Fibroblast of skin of left biceps (primary cell): ENCODE results near the gene ZC3H15.
A peak's percentile ranks its signal among the peaks of the same experiment; 100 is the strongest.

Experiments
- DNase-seq, 2 experiments: peaks; one replicate each; pipeline ENCODE4 v3.0.0-alpha.2; 2013; ENCODE audit warnings: low read depth in 2 of 2

ZC3H15 gene

DNA sequence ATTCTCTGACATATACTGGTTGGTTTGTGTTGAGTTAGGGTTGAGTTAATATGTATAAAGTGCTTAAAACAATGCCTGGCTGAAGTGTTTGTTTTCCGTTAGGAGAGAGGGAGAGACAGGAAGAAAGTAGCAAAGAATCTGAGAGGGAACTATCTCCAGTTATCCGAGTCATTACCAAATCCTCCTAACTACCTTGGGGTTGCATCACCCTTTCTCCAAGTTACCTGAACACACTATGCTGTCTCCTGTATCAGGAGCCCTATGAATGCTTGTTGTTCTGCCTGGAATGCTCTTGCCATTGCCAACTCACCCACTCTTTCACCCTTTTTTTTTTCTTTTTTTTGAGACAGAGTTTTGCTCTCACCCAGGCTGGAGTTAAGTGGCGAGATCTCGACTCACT lies 55.9 kb downstream of the ZC3H15 start:
- no peak for DNase-seq

DNA sequence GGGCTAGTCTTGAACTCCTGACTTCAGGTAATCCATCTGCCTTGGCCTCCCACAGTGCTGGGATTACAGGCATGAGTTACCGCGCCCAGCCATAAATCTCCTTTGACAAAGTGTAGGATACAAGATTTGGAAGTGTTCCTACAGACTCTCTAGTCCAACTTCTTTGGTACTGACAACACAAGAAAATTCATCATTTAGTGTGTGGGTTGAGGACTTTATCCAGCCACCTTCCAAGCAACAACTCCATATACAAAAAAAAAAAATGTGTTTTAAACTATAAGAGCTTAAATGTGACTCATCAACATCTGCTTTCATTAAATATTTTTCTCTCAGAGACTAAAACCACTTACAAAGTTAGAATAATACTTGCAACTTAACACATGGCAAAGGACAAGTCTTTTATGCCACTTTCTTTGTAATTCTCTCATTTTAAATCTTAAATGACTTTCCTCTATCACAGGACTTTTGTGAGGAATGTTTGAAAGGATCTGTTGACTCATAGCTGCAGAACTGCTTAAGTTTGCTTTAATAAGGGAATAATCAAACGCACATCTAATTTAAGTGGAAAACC lies 57.6 kb downstream of the ZC3H15 start:
- DNase-seq: peak; percentile 80 to 83

DNA sequence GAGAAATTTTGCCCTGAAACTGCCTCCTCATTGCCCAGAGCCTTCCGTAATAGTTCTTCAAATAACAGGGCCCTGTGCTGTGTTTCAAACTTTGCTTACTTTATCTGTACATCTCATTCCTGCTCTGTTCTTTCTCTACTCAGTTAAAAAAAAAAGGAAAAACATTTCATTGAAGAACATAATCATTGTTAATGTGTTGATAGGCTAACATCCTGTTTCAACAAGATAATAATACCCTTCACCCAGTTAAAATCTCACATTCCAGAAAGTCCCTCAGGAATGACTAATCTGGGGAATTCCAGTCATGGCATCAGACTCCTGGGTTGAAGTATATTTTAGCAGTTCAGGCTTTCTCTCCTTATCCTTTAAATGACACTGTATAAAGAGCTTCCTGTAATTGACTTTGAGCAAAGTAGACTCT lies 58.2 kb downstream of the ZC3H15 start:
- DNase-seq: peak; percentile 72 to 73

- DNase-seq: no peak
These were observed 60.8 kb downstream of the ZC3H15 start for GRCh38 chr2:186546846-186547245.

- DNase-seq: peak; percentile 63 to 67
These were observed 65.4 kb downstream of the ZC3H15 start for GRCh38 chr2:186551323-186552050.

- no peak for DNase-seq
These were observed 68.4 kb downstream of the ZC3H15 start for GRCh38 chr2:186554429-186554828.

DNA sequence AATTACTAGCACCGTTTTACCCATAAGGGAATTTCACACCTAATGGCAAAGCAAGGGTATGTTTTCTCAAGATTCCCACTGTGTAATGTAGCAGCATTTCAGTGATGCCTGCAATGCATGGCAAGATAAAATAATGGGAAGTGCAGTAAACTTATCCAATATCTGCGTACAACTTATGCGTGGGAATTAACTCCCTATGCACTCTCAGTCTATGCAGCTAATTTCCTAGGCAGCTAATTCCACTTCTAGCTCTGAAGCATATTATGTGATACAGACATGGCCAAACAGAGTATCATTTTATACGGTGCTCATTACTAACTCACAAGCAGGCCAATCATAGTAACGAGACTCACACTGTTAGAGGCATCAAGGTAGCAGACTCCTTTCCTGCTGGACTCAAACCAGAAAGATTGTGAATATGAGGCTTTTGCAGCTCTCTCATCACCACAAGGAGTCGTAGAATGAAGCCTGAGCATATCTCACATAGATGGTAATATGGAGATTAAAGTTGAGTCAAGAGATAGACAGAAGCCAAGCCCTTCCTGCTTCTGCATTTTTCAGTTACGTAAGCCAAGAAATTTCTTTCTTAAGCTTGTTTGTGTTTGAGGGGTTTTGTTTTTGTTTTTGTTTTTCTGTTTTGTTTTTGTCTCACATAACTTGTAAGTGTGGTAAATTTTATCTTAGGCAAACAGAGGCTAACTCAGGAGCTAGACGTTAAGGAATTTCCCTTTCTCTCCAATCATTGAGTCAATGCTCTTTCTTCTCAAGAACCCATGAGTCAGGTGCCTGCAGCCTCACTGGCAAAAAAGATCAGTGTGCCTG lies 69.0 kb downstream of the ZC3H15 start:
- no peak for DNase-seq

DNA sequence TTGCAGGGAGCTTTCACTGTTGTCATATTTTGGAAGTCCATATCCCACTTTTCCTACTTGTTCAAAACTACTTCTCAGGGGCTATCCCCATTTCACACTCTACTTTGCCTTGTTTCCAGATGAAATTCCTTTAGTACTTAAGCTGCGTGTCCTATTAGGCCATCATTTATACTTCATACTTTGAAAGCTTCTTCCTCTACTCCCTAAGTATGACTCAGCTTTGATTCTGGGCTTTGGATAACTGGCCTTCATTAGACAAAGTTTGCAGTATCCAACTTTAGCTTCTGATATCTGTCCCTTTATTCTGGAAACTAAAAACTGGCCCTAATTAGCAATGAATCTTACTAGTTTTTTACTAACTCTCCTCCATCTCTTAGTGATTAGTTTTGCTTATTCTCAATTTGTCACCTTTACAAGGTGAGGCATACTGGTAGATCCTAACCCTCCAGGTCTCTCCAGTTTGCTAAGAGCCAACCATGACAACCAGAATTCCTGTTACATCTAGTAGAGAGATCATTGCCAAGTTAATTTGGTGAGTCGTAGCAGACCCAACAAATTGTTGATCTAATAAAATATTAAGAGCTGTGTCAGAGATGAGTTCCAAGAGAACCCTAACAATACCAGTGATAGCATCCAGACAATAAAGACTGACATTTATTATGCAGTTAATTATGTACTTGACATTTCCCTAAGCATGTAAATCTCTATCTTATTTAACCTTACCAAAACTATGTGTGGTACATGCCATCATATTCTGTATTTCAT lies 72.6 kb downstream of the ZC3H15 start:
- no peak for DNase-seq
